ENCODE measurements around the gene WSCD2. TPM values are rescaled to one million over a fixed set of nuclear protein-coding genes. Genes with fewer than 3 reads are reported as not detected.
A peak's percentile ranks its signal among the peaks of the same experiment; 100 is the strongest.

The WSCD2 gene
- not detected for total RNA-seq

DNA sequence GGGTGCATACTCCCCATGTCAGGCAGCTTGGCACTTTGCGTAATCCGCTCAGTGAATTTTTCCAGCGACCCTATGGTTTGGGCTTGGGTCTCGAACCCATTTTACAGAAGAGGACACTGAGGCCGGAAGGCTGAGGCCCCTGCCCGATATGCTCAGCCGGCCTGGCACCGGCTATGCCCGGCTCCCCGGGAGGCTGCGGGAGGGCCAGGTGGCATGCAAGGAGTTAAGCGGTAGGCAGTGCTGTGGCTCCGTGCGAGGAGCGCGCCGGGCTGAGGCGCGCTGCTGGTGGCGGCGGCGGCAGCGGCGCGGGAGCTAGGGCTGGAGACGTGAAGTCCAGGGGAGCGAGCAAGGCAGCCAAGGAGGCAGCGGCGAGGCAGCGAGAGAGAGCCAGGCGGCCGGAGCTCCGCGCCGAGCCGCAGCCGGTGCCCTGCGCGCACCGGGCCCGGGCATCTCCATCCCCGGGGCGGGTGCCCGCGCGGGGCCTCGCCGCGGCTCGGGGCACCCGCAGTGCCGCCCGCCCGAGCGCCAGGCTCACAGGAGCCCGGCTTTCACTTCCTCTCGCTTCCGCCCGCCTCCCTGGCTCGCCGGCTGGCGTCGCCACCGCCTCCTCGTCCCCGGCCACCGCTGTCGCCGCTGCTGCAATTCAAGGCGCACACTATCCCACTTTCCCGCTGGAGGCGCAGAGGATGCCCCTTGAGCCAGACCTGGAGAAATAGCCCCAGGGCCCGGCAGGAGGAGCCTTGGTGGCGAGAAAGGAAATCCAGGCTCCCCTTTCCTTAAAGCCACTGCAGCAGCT lies at the start of gene WSCD2:
Gene WSCD2 (plus strand): TSS at position 272 of the 796 bp plus-strand sequence. CDS start 66,545 bp downstream, outside the sequence.
- POLR2A ChIA-PET, result no interaction called here
- CTCF ChIA-PET, result interaction anchor here (1.1 to 1.3 kb wide), 2 partner anchors 328 to 453 kb away, joined by 3 read pairs; no protein-coding TSS in a partner anchor
- Mint-ChIP-seq H3K4me3 (no peak within 1 kb of the TSS), H3K36me3 (no peaks in the 10 kb centered on the region), H3K27ac (no peak within 1 kb of the TSS), H3K27me3 (peaks cover 38% of the 10 kb centered on the region), H3K4me1 (ENCODE audit: low read depth) (peaks cover 3% of the 10 kb centered on the region), H3K9me3 (no peaks in the 10 kb centered on the region)
- peak; percentile 9 for DNase-seq
- intact Hi-C loops (cut with micrococcal nuclease), result no loop called here

DNA sequence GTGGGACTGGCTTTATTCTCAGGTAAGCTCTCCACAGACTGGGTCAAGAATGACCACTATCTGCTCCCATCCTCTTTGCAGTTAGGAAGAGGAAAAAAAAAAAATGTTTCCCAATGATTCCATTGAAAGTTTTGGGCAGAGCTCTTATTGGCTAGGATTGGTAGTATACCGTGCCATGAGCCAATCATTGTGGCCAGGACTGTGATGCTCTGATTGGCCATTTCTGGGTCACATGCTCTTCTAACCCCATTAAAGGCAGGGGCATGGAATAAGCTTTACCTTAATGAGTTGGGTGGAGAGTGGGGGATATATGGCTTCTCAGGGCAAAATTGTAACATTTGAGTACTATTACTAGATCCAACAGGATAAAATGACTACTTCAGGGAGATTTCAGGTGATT lies 49.4 kb upstream of the WSCD2 start:
- intact Hi-C loops (cut with micrococcal nuclease), result no loop called here
- H3K4me3 Mint-ChIP-seq, result no peak overlapping the region
- no peak for DNase-seq
- ChIA-PET POLR2A (no interaction called here), CTCF (no interaction called here)
- H3K36me3 Mint-ChIP-seq, result no peaks in the 10 kb centered on the region
- H3K27ac Mint-ChIP-seq, result no peak overlapping the region
- H3K27me3 Mint-ChIP-seq, result peaks cover 12% of the 10 kb centered on the region
- peaks cover 6% of the 10 kb centered on the region for H3K9me3 Mint-ChIP-seq
- H3K4me1 Mint-ChIP-seq (ENCODE audit: low read depth), result no peaks in the 10 kb centered on the region

DNA sequence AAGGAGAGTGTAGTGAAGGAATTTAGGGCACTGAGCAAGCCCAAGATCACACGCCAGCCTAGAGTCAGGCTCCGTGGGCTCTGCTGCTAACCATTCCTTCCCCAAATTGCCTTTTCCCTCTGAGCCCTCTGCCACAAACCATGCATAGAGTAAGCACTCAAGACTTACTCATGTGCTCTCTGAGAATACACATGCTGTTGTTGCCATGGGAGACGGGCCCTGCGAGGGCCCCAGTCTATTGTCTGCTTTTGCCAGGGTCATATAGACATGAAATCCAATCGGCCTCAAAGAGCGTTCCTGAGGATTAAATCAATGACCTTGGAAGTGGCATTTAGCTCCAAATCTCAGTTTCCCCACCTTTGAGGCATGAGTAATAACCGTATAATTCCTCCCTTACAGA lies 48.7 kb upstream of the WSCD2 start:
- H3K36me3 Mint-ChIP-seq, result no peaks in the 10 kb centered on the region
- H3K4me1 Mint-ChIP-seq (ENCODE audit: low read depth), result no peaks in the 10 kb centered on the region
- DNase-seq, result no peak
- H3K27ac Mint-ChIP-seq, result no peak overlapping the region
- CTCF ChIA-PET, result no interaction called here
- peaks cover 12% of the 10 kb centered on the region for H3K27me3 Mint-ChIP-seq
- H3K4me3 Mint-ChIP-seq, result no peak overlapping the region
- POLR2A ChIA-PET, result no interaction called here
- intact Hi-C loops (cut with micrococcal nuclease), result no loop called here
- H3K9me3 Mint-ChIP-seq, result peaks cover 6% of the 10 kb centered on the region

DNA sequence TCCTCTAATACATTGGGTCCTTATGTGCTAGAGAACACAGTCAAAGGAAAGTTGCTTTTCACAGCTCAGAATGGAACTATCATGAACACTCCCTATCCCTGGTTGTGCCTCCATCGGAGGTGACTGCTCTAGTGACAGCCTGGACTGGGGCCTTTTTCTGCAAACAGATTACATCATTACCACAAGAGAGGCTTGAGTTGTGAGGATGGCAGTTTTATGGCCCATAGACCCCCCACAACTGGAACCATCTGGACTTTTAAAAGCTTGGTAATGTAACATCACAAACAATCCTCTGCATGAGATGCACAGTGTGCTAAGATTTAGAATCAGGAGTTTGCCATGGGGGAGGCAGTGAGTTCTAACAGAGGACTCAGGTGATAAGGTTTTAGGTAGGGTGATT lies 46.6 kb upstream of the WSCD2 start:
- Mint-ChIP-seq H3K27ac (no peak overlapping the region), H3K4me1 (ENCODE audit: low read depth) (no peaks in the 10 kb centered on the region), H3K36me3 (no peaks in the 10 kb centered on the region), H3K4me3 (no peak overlapping the region), H3K27me3 (peaks cover 9% of the 10 kb centered on the region), H3K9me3 (peaks cover 11% of the 10 kb centered on the region)
- ChIA-PET POLR2A (no interaction called here), CTCF (no interaction called here)
- DNase-seq, result no peak
- intact Hi-C loops (cut with micrococcal nuclease), result no loop called here

DNA sequence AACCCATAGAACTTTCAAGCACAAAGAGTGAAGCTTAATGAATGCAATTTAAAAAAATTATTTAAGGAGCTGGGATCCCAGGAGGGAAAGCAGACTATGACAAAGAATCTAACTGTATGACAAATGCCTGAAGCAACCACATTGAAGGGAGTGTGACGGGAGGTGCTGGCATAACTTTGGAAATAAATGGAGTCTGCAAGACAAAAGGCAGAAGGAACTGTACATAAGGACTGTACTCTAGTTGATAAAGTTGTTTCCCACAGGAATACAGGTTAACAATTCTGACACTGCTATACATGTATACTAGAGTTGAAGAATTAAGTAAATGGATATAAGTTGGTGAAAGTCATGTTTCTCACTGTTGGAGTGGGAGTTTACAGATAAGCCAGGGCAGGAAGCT lies 41.2 kb upstream of the WSCD2 start:
- Mint-ChIP-seq H3K27me3 (peaks cover 9% of the 10 kb centered on the region), H3K36me3 (no peaks in the 10 kb centered on the region), H3K4me1 (ENCODE audit: low read depth) (no peaks in the 10 kb centered on the region), H3K4me3 (no peak overlapping the region), H3K9me3 (peaks cover 26% of the 10 kb centered on the region), H3K27ac (no peak overlapping the region)
- ChIA-PET POLR2A (no interaction called here), CTCF (no interaction called here)
- intact Hi-C loops (cut with micrococcal nuclease), result no loop called here
- no peak for DNase-seq

DNA sequence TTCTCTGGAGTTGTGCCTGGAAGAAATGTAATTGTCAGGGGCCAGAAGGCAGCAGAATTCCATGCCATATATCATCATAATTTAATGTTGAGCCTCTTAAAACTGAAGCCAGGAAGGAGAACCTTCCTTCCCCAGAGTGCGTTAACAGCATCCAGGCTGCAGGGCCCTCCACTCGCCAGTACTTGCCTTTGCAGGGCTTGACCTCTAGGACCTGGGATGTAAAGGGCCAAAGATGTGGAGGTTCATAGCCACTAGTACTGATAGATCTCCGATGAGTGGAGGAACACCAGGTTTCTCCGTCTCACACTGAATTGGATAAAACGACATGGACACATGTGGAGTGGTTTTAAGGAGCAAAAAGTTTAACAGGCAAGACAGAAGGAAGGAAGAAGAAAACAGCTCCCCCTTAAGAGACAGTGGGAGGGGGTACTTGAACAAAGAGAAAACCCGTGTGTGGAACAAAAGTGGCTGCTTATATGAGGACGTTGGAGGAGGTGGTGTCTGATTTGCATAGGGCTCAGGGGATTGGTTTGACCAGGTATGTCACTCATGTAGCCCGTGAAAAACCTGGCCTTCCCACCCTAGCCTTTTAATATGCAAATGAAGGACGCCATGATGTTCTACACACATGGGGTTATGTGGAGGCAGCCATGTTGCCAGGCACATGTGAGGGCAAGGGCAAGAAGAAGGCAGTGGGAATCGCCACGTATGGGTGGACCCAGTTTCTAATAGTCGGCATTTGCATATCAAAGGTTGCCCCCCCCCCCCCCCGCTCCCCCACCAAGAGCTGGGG lies 38.8 kb upstream of the WSCD2 start:
- Mint-ChIP-seq H3K4me3 (no peak overlapping the region), H3K4me1 (ENCODE audit: low read depth) (no peaks in the 10 kb centered on the region), H3K27ac (no peak overlapping the region), H3K9me3 (peaks cover 20% of the 10 kb centered on the region), H3K27me3 (peaks cover 8% of the 10 kb centered on the region), H3K36me3 (no peaks in the 10 kb centered on the region)
- intact Hi-C loops (cut with micrococcal nuclease), result no loop called here
- DNase-seq, result no peak
- POLR2A ChIA-PET, result no interaction called here
- CTCF ChIA-PET, result interaction anchor here (0.8 kb wide), 1 partner anchor 13 kb away, joined by 3 read pairs; no protein-coding TSS in a partner anchor

DNA sequence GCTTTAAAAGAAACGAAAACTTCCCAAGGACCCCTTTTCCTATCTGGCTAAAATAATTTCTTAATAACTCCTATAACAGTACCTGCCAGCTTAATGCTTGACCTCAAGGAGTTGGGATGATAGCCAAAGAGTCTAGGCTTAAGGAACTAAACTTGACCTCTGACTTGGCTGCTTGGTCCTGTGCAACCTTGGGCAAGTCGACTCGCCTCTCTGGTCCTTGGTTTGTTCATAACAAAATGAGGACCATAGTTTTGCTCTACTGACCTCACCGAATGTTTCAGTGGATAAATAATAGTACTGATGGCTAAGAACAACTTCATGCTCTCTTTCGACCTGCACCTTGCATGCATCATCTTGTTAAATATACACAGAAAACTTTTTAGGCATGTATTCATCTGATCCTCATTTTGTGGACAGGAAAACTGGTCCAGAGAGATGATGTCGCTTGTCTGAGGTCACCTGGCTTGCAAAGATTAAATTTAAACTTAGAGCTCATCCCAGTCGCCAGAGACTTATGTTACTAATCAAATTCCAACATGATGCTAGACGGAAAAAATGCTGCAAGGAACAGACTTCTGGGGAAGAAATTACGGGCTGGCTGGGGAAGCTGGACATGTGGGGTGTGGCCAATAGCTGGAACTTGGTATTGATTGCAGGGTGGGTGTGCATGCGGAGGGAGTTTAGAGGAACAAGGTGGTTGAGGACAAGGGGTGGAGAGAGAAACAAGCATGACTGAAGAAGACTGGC lies 38.0 kb upstream of the WSCD2 start:
- DNase-seq, result no peak
- Mint-ChIP-seq H3K4me1 (ENCODE audit: low read depth) (no peaks in the 10 kb centered on the region), H3K9me3 (peaks cover 20% of the 10 kb centered on the region), H3K4me3 (no peak overlapping the region), H3K36me3 (no peaks in the 10 kb centered on the region), H3K27me3 (peaks cover 8% of the 10 kb centered on the region), H3K27ac (no peak overlapping the region)
- CTCF ChIA-PET, result no interaction called here
- POLR2A ChIA-PET, result no interaction called here
- intact Hi-C loops (cut with micrococcal nuclease), result no loop called here

DNA sequence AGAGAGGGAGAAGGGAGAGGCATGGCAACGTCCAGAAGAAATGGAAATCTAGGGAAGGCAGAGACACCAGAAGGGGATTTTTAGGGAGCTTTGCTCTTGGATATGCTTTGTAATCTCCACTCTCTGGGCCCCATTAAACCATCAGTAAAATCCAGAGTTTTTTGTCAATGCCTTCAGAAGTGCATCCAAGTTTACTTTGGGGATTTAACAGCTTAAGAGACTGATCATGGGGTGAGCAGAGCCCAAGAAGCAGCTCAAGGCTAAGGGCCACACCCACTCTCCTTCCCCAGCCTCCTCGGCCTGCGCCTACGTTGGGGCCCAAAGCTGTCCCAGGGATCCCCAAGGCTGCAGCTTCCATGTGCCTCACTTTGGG lies 37.4 kb upstream of the WSCD2 start:
- H3K36me3 Mint-ChIP-seq, result no peaks in the 10 kb centered on the region
- H3K27ac Mint-ChIP-seq, result no peak overlapping the region
- no peak for DNase-seq
- peaks cover 20% of the 10 kb centered on the region for H3K9me3 Mint-ChIP-seq
- intact Hi-C loops (cut with micrococcal nuclease), result no loop called here
- H3K4me3 Mint-ChIP-seq, result no peak overlapping the region
- no peaks in the 10 kb centered on the region for H3K4me1 Mint-ChIP-seq (ENCODE audit: low read depth)
- peaks cover 8% of the 10 kb centered on the region for H3K27me3 Mint-ChIP-seq
- ChIA-PET POLR2A (no interaction called here), CTCF (no interaction called here)

DNA sequence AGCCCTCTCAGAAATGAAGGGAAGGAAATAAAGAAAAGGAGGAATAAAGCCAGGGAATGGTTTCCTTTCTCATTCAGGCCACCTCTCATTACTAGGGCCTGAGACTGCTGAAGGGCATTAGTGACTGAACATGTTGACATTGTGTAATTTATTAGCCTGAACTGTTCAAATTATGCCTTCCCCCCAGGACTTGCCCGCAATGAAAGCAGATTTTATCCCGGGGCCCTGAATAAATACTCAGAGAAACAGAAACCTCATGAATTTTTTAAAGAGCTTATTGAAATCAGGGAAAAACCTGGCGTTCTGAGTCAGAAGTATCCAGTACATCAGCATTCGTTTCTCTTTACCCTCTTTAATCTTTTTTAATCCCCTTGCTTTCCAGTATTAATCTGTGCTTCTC lies 35.9 kb upstream of the WSCD2 start:
- CTCF ChIA-PET, result no interaction called here
- no peak overlapping the region for H3K27ac Mint-ChIP-seq
- peaks cover 7% of the 10 kb centered on the region for H3K9me3 Mint-ChIP-seq

DNA sequence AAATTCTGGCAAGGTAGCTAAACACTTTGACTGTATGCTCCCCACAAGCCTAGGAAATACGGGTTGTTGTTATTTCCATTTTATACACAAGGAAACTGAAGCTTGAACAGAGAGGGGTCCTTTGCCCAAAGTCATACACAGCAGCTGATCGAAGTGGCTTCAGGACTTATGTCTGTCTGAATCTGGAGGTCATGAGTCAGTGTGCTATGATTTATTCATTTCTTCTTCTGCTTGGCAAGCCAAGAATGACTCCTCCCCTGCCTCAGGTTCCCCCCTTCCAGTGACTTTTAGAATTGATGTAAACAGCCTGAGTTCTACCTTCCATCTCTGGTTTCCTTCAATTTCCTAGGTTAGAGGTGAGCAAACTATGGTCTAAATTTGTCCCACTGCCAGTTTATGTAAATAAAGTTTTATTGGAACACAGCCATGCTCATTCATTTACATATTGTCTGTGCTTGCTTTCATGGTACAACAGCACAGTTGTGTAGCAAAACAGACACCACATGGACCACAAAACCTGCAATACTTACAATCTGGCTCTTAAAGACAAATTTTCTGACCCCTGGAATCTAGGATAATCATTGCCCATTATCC lies 34.9 kb upstream of the WSCD2 start:
- H3K9me3 Mint-ChIP-seq, result no peaks in the 10 kb centered on the region
- H3K27me3 Mint-ChIP-seq, result peaks cover 8% of the 10 kb centered on the region
- ChIA-PET POLR2A (no interaction called here), CTCF (no interaction called here)
- no peaks in the 10 kb centered on the region for H3K36me3 Mint-ChIP-seq
- no peak for DNase-seq
- no peak overlapping the region for H3K4me3 Mint-ChIP-seq
- no peaks in the 10 kb centered on the region for H3K4me1 Mint-ChIP-seq (ENCODE audit: low read depth)
- intact Hi-C loops (cut with micrococcal nuclease), result no loop called here
- no peak overlapping the region for H3K27ac Mint-ChIP-seq

More for the DNA sequence above, 35.9 kb upstream of the WSCD2 start:
- Mint-ChIP-seq H3K4me1 (ENCODE audit: low read depth) (no peaks in the 10 kb centered on the region), H3K4me3 (no peak overlapping the region), H3K36me3 (no peaks in the 10 kb centered on the region), H3K27me3 (peaks cover 8% of the 10 kb centered on the region)
- intact Hi-C loops (cut with micrococcal nuclease), result no loop called here
- no peak for DNase-seq
- POLR2A ChIA-PET, result no interaction called here

DNA sequence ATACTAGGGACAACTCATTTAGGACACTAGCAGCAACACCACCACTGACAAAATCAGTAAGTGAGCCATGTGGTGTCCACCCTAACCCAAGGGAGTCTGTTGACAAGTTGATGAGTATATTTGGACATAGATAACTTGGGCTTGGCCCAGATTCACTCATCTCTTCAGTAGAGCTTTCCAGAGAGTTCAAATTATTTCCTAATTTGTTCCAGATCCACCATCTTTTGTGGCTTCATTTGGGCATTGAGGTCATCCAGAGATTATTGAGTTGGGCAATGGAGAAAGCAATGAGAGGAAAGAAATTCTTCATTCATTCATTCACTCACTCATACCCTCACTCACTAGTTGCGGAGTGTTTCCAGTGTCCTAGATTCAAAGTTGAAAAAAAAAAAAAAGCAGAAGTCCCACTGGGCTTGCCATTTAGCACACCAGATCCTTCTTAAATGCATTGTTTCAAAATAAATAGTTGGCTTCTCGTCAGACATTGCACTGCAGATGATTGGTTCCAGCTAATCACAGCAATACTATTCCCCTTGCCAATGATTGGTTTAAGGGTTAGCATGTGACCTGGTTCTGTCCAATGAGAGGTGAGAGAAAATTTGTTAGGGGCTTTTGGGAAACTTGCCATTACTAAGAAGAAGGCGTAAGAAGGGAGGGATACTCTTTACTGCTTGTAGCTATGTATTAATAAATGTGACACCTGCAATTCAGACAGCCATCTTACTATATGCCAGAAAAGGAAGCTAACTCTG lies 31.8 kb upstream of the WSCD2 start:
- no peak overlapping the region for H3K4me3 Mint-ChIP-seq
- DNase-seq, result no peak
- CTCF ChIA-PET, result no interaction called here
- peaks cover 8% of the 10 kb centered on the region for H3K27me3 Mint-ChIP-seq
- POLR2A ChIA-PET, result no interaction called here
- no peaks in the 10 kb centered on the region for H3K4me1 Mint-ChIP-seq (ENCODE audit: low read depth)
- intact Hi-C loops (cut with micrococcal nuclease), result no loop called here
- H3K36me3 Mint-ChIP-seq, result no peaks in the 10 kb centered on the region
- H3K9me3 Mint-ChIP-seq, result no peaks in the 10 kb centered on the region
- no peak overlapping the region for H3K27ac Mint-ChIP-seq

DNA sequence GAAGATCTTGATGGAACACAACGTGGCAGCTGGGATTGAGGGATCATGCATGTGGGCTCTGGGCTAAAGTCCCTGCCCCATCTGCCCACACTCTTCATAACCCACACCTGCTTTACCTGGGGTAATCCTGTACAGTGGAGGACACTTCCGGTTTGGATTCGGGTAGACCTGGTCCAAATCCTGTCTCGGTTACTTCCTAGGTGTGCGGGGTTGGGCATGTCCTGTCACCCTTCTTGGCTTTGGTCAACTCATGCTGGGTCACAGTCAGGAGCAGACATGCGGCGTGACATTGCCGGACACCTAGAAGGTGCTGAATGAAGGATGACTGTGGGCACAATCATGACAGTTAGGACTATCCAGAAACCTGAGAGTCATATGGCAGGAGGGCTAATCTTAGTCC lies 30.7 kb upstream of the WSCD2 start:
- H3K36me3 Mint-ChIP-seq, result no peaks in the 10 kb centered on the region
- ChIA-PET POLR2A (no interaction called here), CTCF (no interaction called here)
- H3K4me3 Mint-ChIP-seq, result no peak overlapping the region
- H3K4me1 Mint-ChIP-seq (ENCODE audit: low read depth), result no peaks in the 10 kb centered on the region
- intact Hi-C loops (cut with micrococcal nuclease), result no loop called here
- H3K27me3 Mint-ChIP-seq, result peaks cover 8% of the 10 kb centered on the region
- no peak overlapping the region for H3K27ac Mint-ChIP-seq
- DNase-seq, result no peak
- H3K9me3 Mint-ChIP-seq, result no peaks in the 10 kb centered on the region

Data from activated CD4-positive, alpha-beta memory T cell treated with anti-CD3 and anti-CD28 coated beads for 36 hours (primary cell).